Body of pancreas (tissue), 4 donors: ENCODE data around the gene TRIM36. TPM values are rescaled to one million over a fixed set of nuclear protein-coding genes. Genes with fewer than 3 reads are reported as not detected.

ENCODE experiments used
- ATAC-seq: fragments of 150-250 bp; one replicate; pipeline ENCODE4 v1.9.1; 2016
- DNase-seq, 4 donors: peaks; one replicate each; pipeline ENCODE4 v3.0.0-alpha.2; 2019
- H3K27ac ChIP-seq, 4 donors: fragments of 200-600 bp; sonication (generic); 1 replicate in 3 of 4; 2 replicates in 1 of 4; pipeline versions ENCODE4 v1.5.1 to v1.6.1; 2016 to 2019; ENCODE audit warnings: mild to moderate bottlenecking in 1 of 4, mixed read lengths in 1 of 4, moderate library complexity in 1 of 4
- H3K27me3 ChIP-seq, 2 donors: fragments of 200-600 bp; sonication (generic); one replicate each; pipeline ENCODE4 v1.6.0; 2016; ENCODE audit warnings: mild to moderate bottlenecking in 1 of 2
- H3K36me3 ChIP-seq, 2 donors: fragments of 200-600 bp; sonication (generic); replicated peaks in 1 of 2; 2 replicates each; pipeline ENCODE4 v1.5.1; 2016; ENCODE audit warnings: low read depth in 2 of 2; ENCODE audit not compliant: insufficient read depth in 1 of 2
- H3K4me1 ChIP-seq: fragments of 200-600 bp; sonication (generic); one replicate; pipeline ENCODE4 v1.6.0; 2016
- H3K4me3 ChIP-seq, 2 donors: fragments of 200-600 bp; sonication (generic); 1 replicate in 1 of 2; 2 replicates in 1 of 2; pipeline ENCODE4 v1.5.1; 2016 to 2019
- H3K9me3 ChIP-seq, 3 donors: fragments of 200-600 bp; sonication (generic); 1 replicate in 2 of 3; 2 replicates in 1 of 3; pipeline ENCODE4 v1.5.1; 2016
- CTCF ChIP-seq, 7 experiments: fragments of 450-650 bp in 4 of 7; fragments of 200-600 bp in 3 of 7; sonication (generic) in 3 of 7; IDR thresholded peaks; one replicate each; pipeline ENCODE4 v1.5.1; 2016 to 2019; ENCODE audit warnings: antibody characterized with exemption in 7 of 7
- POLR2A ChIP-seq, 3 donors: fragments of 450-650 bp; IDR thresholded peaks; one replicate each; pipeline ENCODE4 v1.6.1; 2016; ENCODE audit warnings: antibody characterized with exemption in 3 of 3, mild to moderate bottlenecking in 2 of 3
- WGBS, 2 donors: methylation state at CpG; one replicate each; pipeline ENCODE4 v1.1.5; 2017; 5-methylcytosine and 5-hydroxymethylcytosine counted together
- intact Hi-C: fragments of 100-400 bp; cut with DNase I; formaldehyde crosslinking; loops from one replicate; pipeline ENCODE4 v1.15.1; 2023
- total RNA-seq, 2 donors: library from RNA; depleted of rRNA; stranded (reverse); fragments of >200 nt; gene quantifications; one replicate each; pipeline ENCODE4 v1.1.0, GENCODE V29; 2016

The TRIM36 gene
- total RNA-seq, 2 donors from 2014 or later, result 2.9 to 3.0 TPM

DNA sequence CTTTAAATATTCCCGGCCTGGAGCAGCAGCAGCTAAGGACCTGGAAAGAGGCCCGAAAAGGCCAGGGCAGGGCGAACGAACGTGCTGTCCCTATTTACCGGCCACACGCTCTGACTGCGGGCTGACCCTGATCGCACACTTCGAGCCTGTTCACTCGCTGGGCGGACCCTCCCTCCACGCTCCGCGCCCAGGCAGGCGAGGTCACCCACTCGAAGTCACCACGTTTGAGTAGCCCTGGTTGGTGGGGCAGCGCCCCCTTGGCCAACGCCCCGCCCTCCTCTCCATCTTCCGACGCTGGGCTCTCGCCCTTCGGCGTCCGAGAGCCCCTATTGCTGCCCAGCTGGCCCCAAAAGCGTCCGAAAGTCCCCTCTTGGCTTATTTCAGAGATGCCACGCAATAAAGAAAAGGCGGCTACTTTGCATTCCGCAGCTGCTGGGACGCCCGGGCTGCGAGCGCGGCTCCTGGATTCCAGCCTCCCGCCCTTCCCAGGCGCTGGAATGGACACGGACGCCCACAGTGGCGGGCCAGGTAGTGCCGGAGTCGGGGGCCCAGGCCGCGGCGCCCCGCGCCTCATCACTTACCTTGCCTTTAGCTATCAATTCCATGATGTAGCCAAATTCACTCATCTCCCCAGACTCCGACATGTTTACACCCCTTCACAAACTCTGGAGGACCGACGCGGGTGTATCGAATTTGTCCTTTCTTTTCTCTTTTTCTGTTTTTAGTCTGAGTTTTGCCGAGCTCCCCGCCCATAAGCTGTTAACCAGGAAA, 9.9 kb upstream of the TRIM36 start:
- TF ChIP-seq POLR2A (IDR thresholded peaks at IDR 0.05), result no peak
- TF ChIP-seq CTCF (IDR thresholded peaks at IDR 0.05), result no peak
- intact Hi-C loops, result no loop called here
- DNase-seq (peak in 1 of 4 donors; percentile 39), ATAC-seq (peak; percentile 68)
- H3K4me1 ChIP-seq, result peaks cover 18% of the 10 kb centered on the region
- WGBS, 2 donors, result 1 to 2% methylated on average over 21 to 56 of the region's 56 CpGs
- H3K36me3 ChIP-seq, result no peaks in the 10 kb centered on the region
- no peak overlapping the region for H3K27ac ChIP-seq
- no peaks in the 10 kb centered on the region for H3K9me3 ChIP-seq
- H3K27me3 ChIP-seq, result peaks cover 0 to 32% of the 10 kb centered on the region in 2 donors
- H3K4me3 ChIP-seq, result peak overlapping the region; percentile 2 to 38

DNA sequence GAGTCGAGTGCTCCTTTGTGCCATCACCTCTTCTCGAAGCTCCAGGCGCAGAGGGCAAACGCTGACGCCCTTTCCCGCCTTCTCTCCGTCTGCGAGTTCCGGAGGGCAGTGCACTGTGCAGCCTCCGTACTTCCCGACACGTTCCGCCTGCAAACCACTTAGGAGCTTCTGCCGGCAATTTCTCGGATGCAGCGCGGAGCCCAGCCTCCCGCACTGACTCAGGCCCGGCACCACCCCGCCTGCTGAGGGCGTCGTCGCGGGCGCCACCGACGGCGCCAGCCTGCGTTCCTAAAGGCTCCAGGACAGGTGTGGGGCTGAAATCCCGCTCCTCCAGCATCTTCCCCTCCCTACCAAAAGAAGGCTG, 9.3 kb upstream of the TRIM36 start:
- intact Hi-C loops, result no loop called here

DNA sequence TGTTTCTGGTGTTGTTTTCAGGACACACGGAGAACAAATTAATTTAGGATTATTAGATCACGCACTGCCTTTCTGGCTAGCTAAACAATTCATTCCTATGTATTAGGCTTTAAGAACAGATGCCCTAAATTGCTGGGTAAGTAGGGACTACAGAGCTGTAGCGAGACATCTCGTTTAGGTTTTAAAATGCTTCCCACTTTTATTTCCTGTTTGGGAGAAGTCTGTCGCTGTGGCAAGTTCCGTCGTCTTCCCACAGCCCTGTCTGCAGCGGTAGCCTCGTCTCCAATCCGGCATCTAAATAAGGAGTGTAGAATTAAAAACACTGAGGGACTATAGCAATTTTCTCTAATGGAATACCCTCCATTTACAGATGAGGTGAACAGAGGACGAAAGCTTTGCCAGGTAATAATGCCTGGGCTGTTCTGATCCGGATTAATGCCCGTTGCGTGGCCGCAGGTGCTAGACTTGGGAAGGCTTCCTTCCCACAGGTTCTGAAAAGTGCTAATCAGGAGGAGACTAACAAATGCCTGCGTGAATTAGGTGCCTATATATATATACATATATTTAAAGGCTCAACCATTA, 1.3 kb upstream of the TRIM36 start:
- no peak for TF ChIP-seq POLR2A (IDR thresholded peaks at IDR 0.05)
- no peak for TF ChIP-seq CTCF (IDR thresholded peaks at IDR 0.05)
- no peak for ATAC-seq
- peak overlapping the region in 2 of 4 donors; percentile 57 to 84 for H3K27ac ChIP-seq
- H3K27me3 ChIP-seq, result no peaks in the 10 kb centered on the region
- peak overlapping the region; percentile 72 to 84 for H3K4me3 ChIP-seq
- no peaks in the 10 kb centered on the region for H3K36me3 ChIP-seq
- H3K9me3 ChIP-seq, result no peaks in the 10 kb centered on the region
- 10 to 26% methylated on average over 16 of the region's 16 CpGs for WGBS, 2 donors
- intact Hi-C loops, result no loop called here
- no peak for DNase-seq
- H3K4me1 ChIP-seq, result peaks cover 23% of the 10 kb centered on the region

More for the DNA sequence above, 9.3 kb upstream of the TRIM36 start:
- no peak for TF ChIP-seq POLR2A (IDR thresholded peaks at IDR 0.05)
- no peak for TF ChIP-seq CTCF (IDR thresholded peaks at IDR 0.05)
- Histone ChIP-seq H3K4me3 (no peak overlapping the region), H3K4me1 (peaks cover 18% of the 10 kb centered on the region), H3K36me3 (no peaks in the 10 kb centered on the region), H3K27me3 (peaks cover 0 to 32% of the 10 kb centered on the region in 2 donors), H3K9me3 (no peaks in the 10 kb centered on the region), H3K27ac (no peak overlapping the region)
- ATAC-seq, result no peak
- no peak for DNase-seq
- WGBS, 2 donors, result 49 to 62% methylated on average over 24 of the region's 30 CpGs

DNA sequence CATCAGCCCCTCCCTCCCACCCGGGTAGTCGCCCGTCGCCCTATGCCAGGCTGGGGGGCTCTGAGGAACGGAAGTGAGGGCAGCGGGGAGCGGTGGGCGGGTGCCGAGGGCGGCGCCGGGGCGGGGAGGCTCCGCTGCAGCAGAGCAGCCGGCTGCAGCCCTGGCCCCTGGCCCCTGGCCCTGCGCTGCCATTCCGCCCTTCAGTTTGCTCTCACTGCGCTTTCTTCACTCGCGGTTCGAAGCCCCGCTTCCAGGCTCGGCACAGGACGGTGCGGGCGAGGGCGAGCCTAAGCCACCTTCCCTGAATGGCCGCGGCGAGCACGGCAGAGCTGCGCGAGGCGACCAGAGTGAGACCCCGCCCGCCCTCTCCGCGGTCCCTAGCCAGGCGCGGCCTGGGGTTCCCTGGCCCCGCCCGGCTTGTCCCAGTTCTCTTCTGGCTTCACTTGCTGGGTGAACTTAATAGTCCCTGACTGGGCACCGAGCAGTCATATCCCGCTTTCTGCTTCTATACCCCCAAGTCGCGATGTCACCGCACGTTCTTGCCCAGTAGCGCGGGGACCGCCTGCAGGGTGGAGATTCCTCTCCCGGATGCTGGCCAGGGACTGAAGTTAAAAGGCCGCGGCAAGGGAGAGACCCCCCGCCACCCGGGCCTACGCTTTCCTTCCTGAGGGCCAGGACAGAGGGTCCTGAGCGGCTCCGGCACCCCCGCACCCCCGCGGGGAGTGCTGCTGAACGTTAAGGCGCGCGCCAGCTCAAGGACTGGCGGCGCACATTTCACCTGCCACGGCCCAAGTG, 623 bp upstream of the TRIM36 start:
- no peak for TF ChIP-seq POLR2A (IDR thresholded peaks at IDR 0.05)
- TF ChIP-seq CTCF (IDR thresholded peaks at IDR 0.05), result no peak
- ATAC-seq (peak; percentile 67), DNase-seq (peak in 2 of 4 donors; percentile 36 to 37)
- Histone ChIP-seq H3K4me3 (peak overlapping the region; percentile 72 to 84), H3K27ac (peak overlapping the region in 3 of 4 donors; percentile 57 to 84 (median 71)), H3K36me3 (no peaks in the 10 kb centered on the region), H3K27me3 (no peaks in the 10 kb centered on the region), H3K9me3 (no peaks in the 10 kb centered on the region), H3K4me1 (peaks cover 23% of the 10 kb centered on the region)
- 1% methylated on average over 10 to 69 of the region's 69 CpGs for WGBS, 2 donors
- intact Hi-C loops, result no loop called here
